Stimulated activated CD4-positive, alpha-beta T cell treated with anti-CD3 and anti-CD28 coated beads, Interleukin-12 subunit alpha, Interleukin-12 subunit beta, amount 100 ng/mL, for 24 hours (primary cell): ENCODE data around the gene ZNF425.
"Not testable (repeated sequence)": the region's sequence is repeated elsewhere in the genome, so short reads cannot be mapped to it uniquely, and the experiment has no call there.

ENCODE experiments used
- DNase-seq, 2 experiments: peaks; one replicate each; pipeline ENCODE4 v3.0.0-alpha.2; 2020; ENCODE audit warnings: low read depth in 2 of 2

ZNF425 gene

GRCh38 chr7:149130572-149131198, 4.6 kb upstream of the ZNF425 start:
- no peak for DNase-seq

- DNase-seq, result peak; percentile 41 to 63
These were observed 640 bp upstream of the ZNF425 start for GRCh38 chr7:149126662-149127266.

GRCh38 chr7:149125189-149125862, 798 bp downstream of the ZNF425 start:
- DNase-seq, result no peak

GRCh38 chr7:149109969-149110368, 16.2 kb downstream of the ZNF425 start:
- no peak for DNase-seq

GRCh38 chr7:149104749-149105148, 21.4 kb downstream of the ZNF425 start:
- no peak for DNase-seq

- no peak for DNase-seq
These were observed 21.9 kb downstream of the ZNF425 start for GRCh38 chr7:149104214-149104613.

- no peak for DNase-seq
These were observed 22.7 kb downstream of the ZNF425 start for GRCh38 chr7:149103424-149103823.

GRCh38 chr7:149102666-149103065, 23.5 kb downstream of the ZNF425 start:
- no peak for DNase-seq

- DNase-seq, result no peak
These were observed 25.3 kb downstream of the ZNF425 start for GRCh38 chr7:149100821-149101220.

GRCh38 chr7:149099058-149099457, 27.1 kb downstream of the ZNF425 start:
- no peak for DNase-seq

GRCh38 chr7:149097088-149097487, 29.0 kb downstream of the ZNF425 start:
- no peak for DNase-seq

GRCh38 chr7:149093228-149093627, 32.9 kb downstream of the ZNF425 start:
- DNase-seq, result no peak

- DNase-seq, result not testable (repeated sequence)
These were observed 33.9 kb downstream of the ZNF425 start for GRCh38 chr7:149092244-149092643.

GRCh38 chr7:149090397-149091195, 35.5 kb downstream of the ZNF425 start, which contains the start of gene ZNF786:
TSS of gene ZNF786 (minus strand) at chr7:149090718. CDS start at chr7:149090640, 78 bp downstream.
- peak; percentile 88 to 92 for DNase-seq

- DNase-seq, result no peak
These were observed 38.7 kb downstream of the ZNF425 start for GRCh38 chr7:149087376-149087775.

- no peak for DNase-seq
These were observed 40.3 kb downstream of the ZNF425 start for GRCh38 chr7:149085866-149086265.

- DNase-seq, result no peak
These were observed 41.7 kb downstream of the ZNF425 start for GRCh38 chr7:149084407-149084806.

- no peak for DNase-seq
These were observed 44.2 kb downstream of the ZNF425 start for GRCh38 chr7:149081914-149082313.

- DNase-seq, result no peak
These were observed 48.5 kb downstream of the ZNF425 start for GRCh38 chr7:149077594-149077993.

GRCh38 chr7:149075286-149075685, 50.8 kb downstream of the ZNF425 start:
- DNase-seq, result no peak

- no peak for DNase-seq
These were observed 51.8 kb downstream of the ZNF425 start for GRCh38 chr7:149074116-149074885.

- DNase-seq, result no peak
These were observed 53.7 kb downstream of the ZNF425 start for GRCh38 chr7:149072438-149072775.
